A549 (cell line): ENCODE results near the gene BIN1. TPM values are rescaled to one million over a fixed set of nuclear protein-coding genes. Genes with fewer than 3 reads are reported as not detected.

Experiments
- ATAC-seq, 2 experiments: fragments of 200-7000 bp in 1 of 2; fragments of >200 bp in 1 of 2; cut with Nextera tagmentation in 1 of 2; cut with Tn5 transposase in 1 of 2; 3 replicates each; pipeline versions ENCODE4 v1.8.0 to v1.9.1; 2018 to 2020; ENCODE audit warnings: mild to moderate bottlenecking in 1 of 2, moderate library complexity in 1 of 2
- CTCF ChIA-PET: fragments of 300-600 bp; sonication (Branson Sonifier 250); formaldehyde crosslinking; extraction: SDS; loops from one replicate; lab custom pipeline; 2021; ENCODE audit warnings: antibody characterized with exemption, inconsistent platforms; lab: Yijun Ruan, JAX
- POLR2A ChIA-PET: fragments of 350-600 bp; formaldehyde crosslinking; extraction: SDS; loops from one replicate; lab custom pipeline; 2021; ENCODE audit warnings: antibody characterized with exemption, inconsistent platforms; lab: Yijun Ruan, JAX
- DNase-seq, 2 experiments: peaks; one replicate each; pipeline versions ENCODE4 v3.0.0 to v3.0.0-alpha.2; 2011 to 2016; ENCODE audit warnings: low read depth in 1 of 2, low spot score in 1 of 2
- FAIRE-seq: peaks from 2 replicates; lab custom pipeline; 2011; peaks lifted over from hg19 to GRCh38; lab: Jason Lieb, UNC
- H3K27ac ChIP-seq, 2 experiments: fragments of >200 bp; sonication (Bioruptor Twin); formaldehyde crosslinking; 3 replicates each; pipeline ENCODE4 v1.5.1; 2016 to 2017
- H3K4me1 ChIP-seq: fragments of >200 bp; sonication (Bioruptor Twin); formaldehyde crosslinking; 3 replicates; pipeline ENCODE4 v1.6.1; 2016
- H3K4me2 ChIP-seq: fragments of >200 bp; sonication (Bioruptor Twin); formaldehyde crosslinking; 3 replicates; pipeline ENCODE4 v1.6.1; 2016
- H3K4me3 ChIP-seq: fragments of >200 bp; sonication (Bioruptor Twin); formaldehyde crosslinking; 3 replicates; pipeline ENCODE4 v1.5.1; 2016
- H3K9me3 ChIP-seq: fragments of >200 bp; sonication (Bioruptor Twin); formaldehyde crosslinking; 3 replicates; pipeline ENCODE4 v1.6.1; 2016
- CBX8 ChIP-seq: fragments of 200-600 bp; sonication (generic); IDR thresholded peaks from 2 replicates; pipeline ENCODE4 v1.6.1; 2016
- CHD2 ChIP-seq: fragments of 150-350 bp; IDR thresholded peaks from 2 replicates; pipeline ENCODE4 v1.6.1; 2014; ENCODE audit warnings: low read length; ENCODE audit not compliant: partially characterized antibody
- EP300 ChIP-seq, 2 experiments: fragments of >200 bp; sonication (Bioruptor Twin); formaldehyde crosslinking; IDR thresholded peaks; 2 replicates in 1 of 2; 3 replicates in 1 of 2; pipeline ENCODE4 v1.6.1; 2016 to 2017
- GATA3 ChIP-seq: IDR thresholded peaks from 2 replicates; pipeline ENCODE4 v1.6.1; 2012; ENCODE audit warnings: borderline replicate concordance
- HDAC2 ChIP-seq: fragments of 200-600 bp; sonication (generic); IDR thresholded peaks from 2 replicates; pipeline ENCODE4 v1.6.1; 2016
- HOXA7 ChIP-seq: fragments of 250-450 bp; sonication (Bioruptor Pico); IDR thresholded peaks from 2 replicates; pipeline ENCODE4 v1.5.0; 2020; ENCODE audit warnings: mild to moderate bottlenecking, moderate library complexity
- JUN ChIP-seq, 2 experiments: fragments of >200 bp; sonication (Bioruptor Twin); formaldehyde crosslinking; IDR thresholded peaks; 2 replicates in 1 of 2; 3 replicates in 1 of 2; pipeline ENCODE4 v1.6.1; 2016 to 2017
- KDM1A ChIP-seq: fragments of 200-600 bp; sonication (generic); IDR thresholded peaks from 2 replicates; pipeline ENCODE4 v1.6.1; 2016; ENCODE audit warnings: low read depth, mild to moderate bottlenecking
- MAZ ChIP-seq: fragments of 150-350 bp; IDR thresholded peaks from 2 replicates; pipeline ENCODE4 v1.6.1; 2014; ENCODE audit warnings: antibody characterized with exemption, low read depth, low read length, borderline replicate concordance
- PHF8 ChIP-seq: fragments of 200-600 bp; sonication (generic); IDR thresholded peaks from 2 replicates; pipeline ENCODE4 v1.6.1; 2016; ENCODE audit warnings: low read depth, mild to moderate bottlenecking, antibody characterized with exemption, moderate library complexity, borderline replicate concordance
- RCOR1 ChIP-seq: fragments of 150-350 bp; IDR thresholded peaks from 2 replicates; pipeline ENCODE4 v1.6.1; 2014; ENCODE audit warnings: antibody characterized with exemption, low read length, low read depth
- TFCP2L1 ChIP-seq: fragments of 250-450 bp; sonication (Bioruptor Pico); IDR thresholded peaks from 2 replicates; pipeline ENCODE4 v1.5.0; 2021; ENCODE audit warnings: mild to moderate bottlenecking
- TP53 ChIP-seq: fragments of 250-450 bp; sonication (Bioruptor Pico); IDR thresholded peaks from 2 replicates; pipeline ENCODE4 v1.5.0; 2021; ENCODE audit warnings: mild to moderate bottlenecking, moderate library complexity
- ZC3H11A ChIP-seq: fragments of 450-650 bp; IDR thresholded peaks from 2 replicates; pipeline ENCODE4 v1.6.1; 2014; ENCODE audit warnings: antibody characterized with exemption, mild to moderate bottlenecking
- ZFP36 ChIP-seq: fragments of 450-650 bp; IDR thresholded peaks from 2 replicates; pipeline ENCODE4 v1.6.1; 2014; ENCODE audit warnings: borderline replicate concordance; ENCODE audit not compliant: partially characterized antibody
- ZSCAN20 ChIP-seq: fragments of 250-450 bp; sonication (Bioruptor Pico); IDR thresholded peaks from 2 replicates; pipeline ENCODE4 v1.8.0; 2022; ENCODE audit warnings: mild to moderate bottlenecking, moderate library complexity
- WGBS: methylation state at CpG from one replicate; pipeline ENCODE4 v1.1.6; 2017; ENCODE audit errors: missing lambda C conversion rate; 5-methylcytosine and 5-hydroxymethylcytosine counted together
- polyA plus RNA-seq, 4 experiments: library from polyadenylated mRNA; depleted of rRNA in 3 of 4; stranded (reverse); fragments of >200 nt; fragmentation: RNase III in 1 of 4; extraction: RNeasy Plus Mini Kit Qiagen cat#74134 plus additional on column Dnase treatment in 1 of 4; gene quantifications; 2 replicates in 3 of 4; 3 replicates in 1 of 4; pipeline ENCODE4 v1.2.3, GENCODE V29; 2011 to 2017
- TF ChIP-seq, protein P1 (sequence below): fragments of 450-650 bp; IDR thresholded peaks from 2 replicates; pipeline ENCODE4 v1.6.1; 2014; ENCODE audit warnings: antibody characterized with exemption
- TF ChIP-seq, protein P2 (sequence below): fragments of >200 bp; sonication (Bioruptor Twin); formaldehyde crosslinking; IDR thresholded peaks from 2 replicates; pipeline ENCODE4 v1.6.1; 2016
- TF ChIP-seq, protein P3 (sequence below): fragments of >200 bp; sonication (Bioruptor Twin); formaldehyde crosslinking; IDR thresholded peaks from 3 replicates; pipeline ENCODE4 v1.6.1; 2016
- TF ChIP-seq, protein P4 (sequence below): fragments of 200-600 bp; sonication (generic); IDR thresholded peaks from 2 replicates; pipeline ENCODE4 v1.6.1; 2016; ENCODE audit warnings: antibody characterized with exemption, mild to moderate bottlenecking, moderate library complexity
- TF ChIP-seq, protein P5 (sequence below): IDR thresholded peaks from 2 replicates; pipeline ENCODE4 v1.6.1; 2012; ENCODE audit warnings: low read depth, borderline replicate concordance

BIN1 gene
- polyA plus RNA-seq, 2 of the 4 experiments (the other 2 are of a cell fraction): 15.5 to 34.1 TPM

DNA sequence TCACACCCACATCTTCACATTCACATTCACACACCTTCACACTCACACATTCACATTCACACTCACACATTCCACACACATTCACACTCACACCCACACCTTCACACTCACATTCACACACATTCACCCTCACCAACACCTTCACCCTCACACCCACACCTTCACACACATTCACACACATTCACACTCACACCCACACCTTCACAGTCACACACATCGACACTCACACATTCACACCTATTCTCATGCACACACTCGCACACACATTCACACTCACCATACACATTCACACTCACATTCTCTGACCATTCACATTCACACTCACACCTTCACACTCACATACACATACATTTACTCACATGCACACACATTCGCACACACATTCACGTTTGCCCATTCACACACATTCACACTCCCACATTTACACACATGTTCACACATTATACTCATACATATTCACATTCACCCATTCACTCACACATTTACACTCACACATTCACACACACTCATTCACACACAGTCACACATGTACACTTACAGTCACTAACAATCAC is 62.7 kb downstream of the BIN1 start:
- no peak for DNase-seq
- Histone ChIP-seq H3K4me1 (no peaks in the 10 kb centered on the region), H3K9me3 (no peaks in the 10 kb centered on the region), H3K27ac (no peak overlapping the region), H3K4me2 (no peak overlapping the region), H3K4me3 (no peak overlapping the region)
- no peak for TF ChIP-seq RCOR1
- no peak for TF ChIP-seq TFCP2L1 (CRISPR knock-in tag)
- ATAC-seq: no peak
- ChIA-PET POLR2A (interaction anchor here (0.7 kb wide), 1 partner anchor 657 kb away, joined by 3 read pairs; the partner anchor contains the start of gene SFT2D3), CTCF (no interaction called here)
- WGBS: 92% methylated on average over 4 of the region's 4 CpGs
- no peak for FAIRE-seq

DNA sequence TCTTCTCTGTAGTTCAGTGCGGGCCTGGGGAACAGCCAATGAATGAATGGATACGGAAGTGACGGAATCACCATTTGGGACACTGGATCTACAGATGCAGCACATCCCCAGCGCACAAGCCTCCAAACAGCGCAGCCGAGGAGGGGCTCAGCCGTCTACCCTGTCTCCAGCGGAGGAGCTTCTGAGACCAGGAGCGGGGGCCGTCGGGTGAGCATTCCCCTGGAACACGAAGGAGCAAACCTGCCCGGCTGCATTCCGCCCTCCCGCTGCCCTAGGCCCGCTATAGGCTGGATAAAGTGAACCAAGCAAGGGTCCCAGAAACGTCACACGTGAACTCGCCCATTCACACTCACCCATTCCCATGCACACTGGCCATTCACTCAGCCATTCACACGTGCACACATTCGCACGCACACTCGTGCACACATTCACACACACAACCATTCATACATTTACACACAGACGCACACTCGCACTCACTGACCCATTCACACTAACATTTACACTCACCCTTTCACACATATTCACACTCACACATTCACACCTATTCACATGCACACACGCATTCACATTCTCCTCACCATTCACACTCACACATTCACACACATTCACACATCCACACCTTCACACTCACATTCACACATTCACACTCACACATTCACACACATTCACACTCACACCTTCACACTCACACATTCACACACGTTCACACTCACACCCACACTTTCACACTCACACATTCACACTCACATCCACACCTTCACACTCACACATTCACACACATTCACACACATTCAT is 63.4 kb downstream of the BIN1 start:
- POLR2A ChIA-PET: no interaction called here
- no peak overlapping the region for H3K4me2 ChIP-seq
- no peaks in the 10 kb centered on the region for H3K9me3 ChIP-seq
- 82% methylated on average over 27 of the region's 27 CpGs for WGBS
- DNase-seq (no peak), FAIRE-seq (no peak), ATAC-seq (no peak)
- no peak for TF ChIP-seq JUN (IDR thresholded peaks at IDR 0.05)
- no peak for TF ChIP-seq GATA3
- no peak for TF ChIP-seq CBX8
- no peak for TF ChIP-seq ZSCAN20 (CRISPR knock-in tag)
- no peak for TF ChIP-seq MAZ
- no peak for TF ChIP-seq ZC3H11A
- TF ChIP-seq EP300 (IDR thresholded peaks at IDR 0.05): no peak
- TF ChIP-seq, protein P1, sequence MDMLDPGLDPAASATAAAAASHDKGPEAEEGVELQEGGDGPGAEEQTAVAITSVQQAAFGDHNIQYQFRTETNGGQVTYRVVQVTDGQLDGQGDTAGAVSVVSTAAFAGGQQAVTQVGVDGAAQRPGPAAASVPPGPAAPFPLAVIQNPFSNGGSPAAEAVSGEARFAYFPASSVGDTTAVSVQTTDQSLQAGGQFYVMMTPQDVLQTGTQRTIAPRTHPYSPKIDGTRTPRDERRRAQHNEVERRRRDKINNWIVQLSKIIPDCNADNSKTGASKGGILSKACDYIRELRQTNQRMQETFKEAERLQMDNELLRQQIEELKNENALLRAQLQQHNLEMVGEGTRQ: no peak
- TF ChIP-seq HOXA7: no peak
- TF ChIP-seq, protein P2, sequence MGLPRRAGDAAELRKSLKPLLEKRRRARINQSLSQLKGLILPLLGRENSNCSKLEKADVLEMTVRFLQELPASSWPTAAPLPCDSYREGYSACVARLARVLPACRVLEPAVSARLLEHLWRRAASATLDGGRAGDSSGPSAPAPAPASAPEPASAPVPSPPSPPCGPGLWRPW: no peak
- TF ChIP-seq KDM1A: no peak
- TF ChIP-seq, protein P3, sequence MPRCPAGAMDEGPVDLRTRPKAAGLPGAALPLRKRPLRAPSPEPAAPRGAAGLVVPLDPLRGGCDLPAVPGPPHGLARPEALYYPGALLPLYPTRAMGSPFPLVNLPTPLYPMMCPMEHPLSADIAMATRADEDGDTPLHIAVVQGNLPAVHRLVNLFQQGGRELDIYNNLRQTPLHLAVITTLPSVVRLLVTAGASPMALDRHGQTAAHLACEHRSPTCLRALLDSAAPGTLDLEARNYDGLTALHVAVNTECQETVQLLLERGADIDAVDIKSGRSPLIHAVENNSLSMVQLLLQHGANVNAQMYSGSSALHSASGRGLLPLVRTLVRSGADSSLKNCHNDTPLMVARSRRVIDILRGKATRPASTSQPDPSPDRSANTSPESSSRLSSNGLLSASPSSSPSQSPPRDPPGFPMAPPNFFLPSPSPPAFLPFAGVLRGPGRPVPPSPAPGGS: no peak
- no peak for TF ChIP-seq TP53
- TF ChIP-seq, protein P4, sequence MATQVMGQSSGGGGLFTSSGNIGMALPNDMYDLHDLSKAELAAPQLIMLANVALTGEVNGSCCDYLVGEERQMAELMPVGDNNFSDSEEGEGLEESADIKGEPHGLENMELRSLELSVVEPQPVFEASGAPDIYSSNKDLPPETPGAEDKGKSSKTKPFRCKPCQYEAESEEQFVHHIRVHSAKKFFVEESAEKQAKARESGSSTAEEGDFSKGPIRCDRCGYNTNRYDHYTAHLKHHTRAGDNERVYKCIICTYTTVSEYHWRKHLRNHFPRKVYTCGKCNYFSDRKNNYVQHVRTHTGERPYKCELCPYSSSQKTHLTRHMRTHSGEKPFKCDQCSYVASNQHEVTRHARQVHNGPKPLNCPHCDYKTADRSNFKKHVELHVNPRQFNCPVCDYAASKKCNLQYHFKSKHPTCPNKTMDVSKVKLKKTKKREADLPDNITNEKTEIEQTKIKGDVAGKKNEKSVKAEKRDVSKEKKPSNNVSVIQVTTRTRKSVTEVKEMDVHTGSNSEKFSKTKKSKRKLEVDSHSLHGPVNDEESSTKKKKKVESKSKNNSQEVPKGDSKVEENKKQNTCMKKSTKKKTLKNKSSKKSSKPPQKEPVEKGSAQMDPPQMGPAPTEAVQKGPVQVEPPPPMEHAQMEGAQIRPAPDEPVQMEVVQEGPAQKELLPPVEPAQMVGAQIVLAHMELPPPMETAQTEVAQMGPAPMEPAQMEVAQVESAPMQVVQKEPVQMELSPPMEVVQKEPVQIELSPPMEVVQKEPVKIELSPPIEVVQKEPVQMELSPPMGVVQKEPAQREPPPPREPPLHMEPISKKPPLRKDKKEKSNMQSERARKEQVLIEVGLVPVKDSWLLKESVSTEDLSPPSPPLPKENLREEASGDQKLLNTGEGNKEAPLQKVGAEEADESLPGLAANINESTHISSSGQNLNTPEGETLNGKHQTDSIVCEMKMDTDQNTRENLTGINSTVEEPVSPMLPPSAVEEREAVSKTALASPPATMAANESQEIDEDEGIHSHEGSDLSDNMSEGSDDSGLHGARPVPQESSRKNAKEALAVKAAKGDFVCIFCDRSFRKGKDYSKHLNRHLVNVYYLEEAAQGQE: no peak
- TF ChIP-seq, protein P5, sequence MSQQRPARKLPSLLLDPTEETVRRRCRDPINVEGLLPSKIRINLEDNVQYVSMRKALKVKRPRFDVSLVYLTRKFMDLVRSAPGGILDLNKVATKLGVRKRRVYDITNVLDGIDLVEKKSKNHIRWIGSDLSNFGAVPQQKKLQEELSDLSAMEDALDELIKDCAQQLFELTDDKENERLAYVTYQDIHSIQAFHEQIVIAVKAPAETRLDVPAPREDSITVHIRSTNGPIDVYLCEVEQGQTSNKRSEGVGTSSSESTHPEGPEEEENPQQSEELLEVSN: no peak
- TF ChIP-seq CHD2: no peak
- no peak for TF ChIP-seq HDAC2
- no peak for TF ChIP-seq ZFP36
- no peak for TF ChIP-seq PHF8
- H3K4me3 ChIP-seq: no peak overlapping the region
- H3K27ac ChIP-seq: no peak overlapping the region
- CTCF ChIA-PET: no interaction called here
- H3K4me1 ChIP-seq: no peaks in the 10 kb centered on the region
